SK-N-SH (cell line): ENCODE results near the gene TMEM147. TPM values are rescaled to one million over a fixed set of nuclear protein-coding genes. Genes with fewer than 3 reads are reported as not detected.

Source experiments
- CTCF ChIA-PET: fragments of 300-600, 350-600 bp; formaldehyde crosslinking; extraction: SDS; loops from one replicate; lab custom pipeline; 2021; lab: Yijun Ruan, JAX
- POLR2A ChIA-PET: fragments of 350-600 bp; sonication (Branson Sonifier 250); formaldehyde crosslinking; extraction: SDS; loops from one replicate; lab custom pipeline; 2020; ENCODE audit warnings: antibody characterized with exemption, inconsistent platforms; lab: Yijun Ruan, JAX
- DNase-seq: peaks from one replicate; pipeline ENCODE4 v3.0.0; 2012
- H2AFZ ChIP-seq: fragments of 200-600 bp; sonication (generic); 2 replicates; pipeline ENCODE4 v1.8.1; 2016; ENCODE audit warnings: antibody characterized with exemption, mild to moderate bottlenecking, low read depth
- H3F3A ChIP-seq: fragments of 200-600 bp; sonication (generic); replicated peaks from 2 replicates; pipeline ENCODE3; 2016; ENCODE audit warnings: antibody characterized with exemption, mild to moderate bottlenecking; ENCODE audit not compliant: insufficient read depth
- H3K27ac ChIP-seq, 2 experiments: fragments of 200-500 bp in 1 of 2; fragments of 200-600 bp in 1 of 2; sonication (Bioruptor generic) in 1 of 2; sonication (generic), shearing (Covaris generic) in 1 of 2; 2 replicates each; pipeline versions ENCODE4 v1.5.1 to v1.6.1; 2014 to 2016; ENCODE audit warnings: low read depth in 2 of 2, inconsistent platforms in 1 of 2, low read length in 1 of 2, mild to moderate bottlenecking in 1 of 2, mixed read lengths in 1 of 2
- H3K27me3 ChIP-seq: fragments of 200-600 bp; sonication (generic), shearing (Covaris generic); 2 replicates; pipeline ENCODE4 v1.6.1; 2016; ENCODE audit warnings: mixed run types; ENCODE audit not compliant: insufficient read depth
- H3K36me3 ChIP-seq, 2 experiments: fragments of 200-500 bp in 1 of 2; fragments of 200-600 bp in 1 of 2; sonication (Bioruptor generic) in 1 of 2; sonication (generic) in 1 of 2; replicated peaks in 1 of 2; 2 replicates each; pipeline versions ENCODE3 to v1.5.1; 2014 to 2016; ENCODE audit warnings: low read length in 1 of 2, mild to moderate bottlenecking in 1 of 2; ENCODE audit not compliant: insufficient read depth in 2 of 2, control insufficient read depth in 1 of 2
- H3K4me1 ChIP-seq, 2 experiments: fragments of 200-500 bp in 1 of 2; fragments of 200-600 bp in 1 of 2; sonication (Bioruptor generic) in 1 of 2; sonication (generic), shearing (Covaris generic) in 1 of 2; 2 replicates each; pipeline versions ENCODE4 v1.5.1 to v1.6.1; 2014 to 2016; ENCODE audit warnings: low read depth in 1 of 2, low read length in 1 of 2, mixed run types in 1 of 2; ENCODE audit not compliant: insufficient read depth in 2 of 2, control insufficient read depth in 1 of 2
- H3K4me2 ChIP-seq: fragments of 200-600 bp; sonication (generic), shearing (Covaris generic); 2 replicates; pipeline ENCODE4 v1.6.1; 2017; ENCODE audit warnings: mixed run types
- H3K4me3 ChIP-seq, 2 experiments: fragments of 200-500 bp in 1 of 2; fragments of 200-600 bp in 1 of 2; sonication (Bioruptor generic) in 1 of 2; sonication (generic), shearing (Covaris generic) in 1 of 2; 2 replicates each; pipeline versions ENCODE4 v1.5.1 to v1.8.1; 2014 to 2016; ENCODE audit warnings: low read depth in 2 of 2, inconsistent platforms in 1 of 2, low read length in 1 of 2, mild to moderate bottlenecking in 1 of 2, mixed read lengths in 1 of 2, moderate library complexity in 1 of 2
- H3K79me2 ChIP-seq: fragments of 200-600 bp; sonication (generic); 2 replicates; pipeline ENCODE4 v1.8.1; 2017; ENCODE audit warnings: mild to moderate bottlenecking; ENCODE audit not compliant: insufficient read depth
- H3K9ac ChIP-seq: fragments of 200-600 bp; sonication (generic); 2 replicates; pipeline ENCODE4 v1.6.1; 2017; ENCODE audit warnings: mixed run types
- H3K9me2 ChIP-seq: fragments of 200-600 bp; sonication (generic); 2 replicates; pipeline ENCODE4 v1.6.1; 2017; ENCODE audit warnings: mixed run types
- H3K9me3 ChIP-seq: fragments of 200-600 bp; sonication (generic); 2 replicates; pipeline ENCODE4 v1.6.1; 2017; ENCODE audit warnings: mixed run types, mild to moderate bottlenecking, moderate library complexity
- H4K20me1 ChIP-seq: fragments of 200-600 bp; sonication (generic); 2 replicates; pipeline ENCODE4 v1.6.1; 2017; ENCODE audit warnings: mild to moderate bottlenecking, mixed run types; ENCODE audit not compliant: insufficient read depth
- CHD2 ChIP-seq: fragments of 150-350 bp; IDR thresholded peaks from 2 replicates; pipeline ENCODE4 v1.6.1; 2018; ENCODE audit warnings: low read length; ENCODE audit not compliant: partially characterized antibody
- FOSL2 ChIP-seq: IDR thresholded peaks from 2 replicates; pipeline ENCODE4 v1.4.0; 2012; ENCODE audit warnings: low read depth, mild to moderate bottlenecking, moderate library complexity, borderline replicate concordance
- GABPA ChIP-seq: IDR thresholded peaks from 2 replicates; pipeline ENCODE4 v1.4.0; 2012; ENCODE audit warnings: low read depth, mild to moderate bottlenecking
- IRF3 ChIP-seq: fragments of 150-350 bp; IDR thresholded peaks from 2 replicates; pipeline ENCODE4 v1.6.1; 2016; ENCODE audit warnings: mild to moderate bottlenecking, low read depth, low read length
- NFIC ChIP-seq: IDR thresholded peaks from 2 replicates; pipeline ENCODE4 v1.4.0; 2012; ENCODE audit warnings: borderline replicate concordance
- RCOR1 ChIP-seq: fragments of 150-350 bp; IDR thresholded peaks from 2 replicates; pipeline ENCODE4 v1.6.1; 2017; ENCODE audit warnings: antibody characterized with exemption, low read length
- RFX5 ChIP-seq: IDR thresholded peaks from 2 replicates; pipeline ENCODE4 v1.6.1; 2012; ENCODE audit warnings: mild to moderate bottlenecking, improper control_type of control experiment, low read length
- USF2 ChIP-seq: fragments of 150-350 bp; IDR thresholded peaks from 2 replicates; pipeline ENCODE4 v1.6.1; 2017; ENCODE audit warnings: antibody characterized with exemption, low read length, low read depth, borderline replicate concordance
- YY1 ChIP-seq: IDR thresholded peaks from 2 replicates; pipeline ENCODE4 v1.4.0; 2012; ENCODE audit warnings: low read depth, mild to moderate bottlenecking
- WGBS: methylation state at CpG from one replicate; pipeline ENCODE4 v1.1.6; 2017; ENCODE audit warnings: low lambda C conversion rate; 5-methylcytosine and 5-hydroxymethylcytosine counted together
- polyA plus RNA-seq, 3 experiments: library from polyadenylated mRNA; depleted of rRNA; stranded (reverse); fragments of >200 nt; gene quantifications; 2 replicates each; pipeline ENCODE4 v1.2.3, GENCODE V29; 2012

TMEM147 gene
- polyA plus RNA-seq, 1 of the 3 experiments (the other 2 are of a cell fraction) = 202 TPM

- no peak overlapping the region for H3K4me3 ChIP-seq
Observed at GRCh38 chr19:35525873-35526272, 19.6 kb upstream of the TMEM147 start.

DNA sequence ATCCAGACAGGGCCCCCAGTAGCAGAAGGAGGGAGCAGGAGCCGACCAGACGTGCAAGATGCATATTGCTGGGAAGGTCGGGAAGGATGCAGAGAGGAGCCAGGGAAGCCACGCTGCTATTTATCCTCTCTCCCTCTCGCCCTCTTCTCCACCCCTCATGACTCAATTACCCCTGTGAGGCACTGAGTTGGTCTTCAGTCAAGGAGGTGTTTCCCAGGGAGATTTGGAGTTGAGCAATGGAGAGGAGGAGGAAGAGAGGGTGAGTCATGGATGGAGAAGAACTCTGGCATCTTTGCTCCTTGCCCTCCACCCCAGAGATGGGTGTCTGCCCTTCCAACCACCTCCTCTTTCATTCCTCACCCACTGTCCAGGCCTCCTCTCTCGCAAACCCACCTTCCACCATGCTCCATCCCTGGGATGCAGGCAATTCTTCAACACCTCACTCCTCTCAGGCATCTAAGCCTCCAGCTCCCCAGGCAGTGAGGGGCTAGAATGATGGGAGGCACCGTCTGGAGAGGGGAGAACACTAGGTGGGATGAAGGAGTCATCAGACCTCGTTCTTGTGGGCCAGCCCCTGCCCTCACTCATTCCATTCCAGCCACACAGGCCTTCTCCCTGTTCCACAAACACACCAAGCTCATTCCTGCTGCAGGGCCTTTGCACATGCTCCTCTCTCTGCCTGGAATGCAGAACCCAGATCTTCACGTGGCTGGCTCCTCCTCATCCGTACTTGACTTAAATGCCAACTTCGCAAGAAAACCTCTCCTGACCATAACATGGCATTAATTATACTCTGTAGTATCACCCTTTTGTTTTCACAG lies 17.0 kb upstream of the TMEM147 start, which contains the start of gene SBSN:
SBSN (minus strand) TSS at position 94 of the 821 bp plus-strand sequence; CDS start at position 64, 30 bp downstream.
- POLR2A ChIA-PET = no interaction called here
- Histone ChIP-seq H3K9me2 (no peaks in the 10 kb centered on the region), H3F3A (no peaks in the 10 kb centered on the region), H3K79me2 (no peaks in the 10 kb centered on the region), H3K36me3 (no peaks in the 10 kb centered on the region), H4K20me1 (no peaks in the 10 kb centered on the region), H3K9me3 (no peaks in the 10 kb centered on the region), H3K4me2 (no peak within 1 kb of the TSS), H3K4me3 (no peak within 1 kb of the TSS), H3K4me1 (no peaks in the 10 kb centered on the region), H2AFZ (no peak within 1 kb of the TSS), H3K27ac (no peak within 1 kb of the TSS), H3K27me3 (peaks cover 77% of the 10 kb centered on the region), H3K9ac (no peak within 1 kb of the TSS)
- WGBS = 16% methylated on average over 11 of the region's 11 CpGs
- TF ChIP-seq RCOR1 (no peak), FOSL2 (no peak), RFX5 (no peak), GABPA (no peak), CHD2 (no peak)
- CTCF ChIA-PET = interaction anchor here (0.7 to 1.1 kb wide), 2 partner anchors 20 to 33 kb away, joined by 3 to 6 read pairs; no protein-coding TSS in a partner anchor
- no peak for DNase-seq

More at GRCh38 chr19:35525873-35526272, 19.6 kb upstream of the TMEM147 start:
- WGBS = 10% methylated on average over 4 of the region's 4 CpGs
- no peak overlapping the region for H3K27ac ChIP-seq
- no peaks in the 10 kb centered on the region for H3K79me2 ChIP-seq
- H3K9me2 ChIP-seq = no peaks in the 10 kb centered on the region
- no peaks in the 10 kb centered on the region for H3K4me1 ChIP-seq
- no peaks in the 10 kb centered on the region for H3K36me3 ChIP-seq
- no peak overlapping the region for H3K9ac ChIP-seq
- H3K4me2 ChIP-seq = no peak overlapping the region
- no peak for TF ChIP-seq IRF3
- TF ChIP-seq USF2 = no peak
- TF ChIP-seq NFIC = no peak
- no peak for TF ChIP-seq YY1
- no peak overlapping the region for H2AFZ ChIP-seq
- no peak for DNase-seq
- no peaks in the 10 kb centered on the region for H4K20me1 ChIP-seq
- CTCF ChIA-PET = interaction anchor here (2.3 kb wide), 1 partner anchor 15 kb away, joined by 12 read pairs; no protein-coding TSS in a partner anchor
- no peaks in the 10 kb centered on the region for H3F3A ChIP-seq
- no peaks in the 10 kb centered on the region for H3K9me3 ChIP-seq
- POLR2A ChIA-PET = no interaction called here
- H3K27me3 ChIP-seq = peaks cover 52% of the 10 kb centered on the region
